ENCODE results near the gene DCN. TPM values are rescaled to one million over a fixed set of nuclear protein-coding genes. Genes with fewer than 3 reads are reported as not detected.

DCN gene
- total RNA-seq, 1 donor from 2014 or later: 1,553 TPM

- H3K27ac ChIP-seq: no peak overlapping the region
- intact Hi-C loops (cut with DNase I): no loop called here
Measured at GRCh38 chr12:91191513-91192111, 9.0 kb upstream of the DCN start.

GRCh38 chr12:91189516-91189915 is 6.9 kb upstream of the DCN start:
- intact Hi-C loops (cut with DNase I): no loop called here
- Histone ChIP-seq H3K9me3 (no peaks in the 10 kb centered on the region), H3K4me1 (peaks cover 22% of the 10 kb centered on the region), H3K27me3 (no peaks in the 10 kb centered on the region), H3K27ac (peak overlapping the region; percentile 47), H3K4me3 (no peak overlapping the region), H3K36me3 (no peaks in the 10 kb centered on the region)
- TF ChIP-seq CTCF (IDR thresholded peaks at IDR 0.05): no peak
- peak in 1 of 2 donors; percentile 11 for TF ChIP-seq POLR2AphosphoS5 (IDR thresholded peaks at IDR 0.05; ENCODE audit: insufficient read depth in 1 of 2, low read depth in 1 of 2)
- no peak for DNase-seq (ENCODE audit: extremely low spot score in 2 of 2)

More at GRCh38 chr12:91191513-91192111, 9.0 kb upstream of the DCN start:
- Histone ChIP-seq H3K9me3 (no peaks in the 10 kb centered on the region), H3K4me1 (peaks cover 7% of the 10 kb centered on the region), H3K27me3 (no peaks in the 10 kb centered on the region), H3K36me3 (no peaks in the 10 kb centered on the region), H3K4me3 (no peak overlapping the region)
- TF ChIP-seq POLR2AphosphoS5 (IDR thresholded peaks at IDR 0.05; ENCODE audit: insufficient read depth in 1 of 2, low read depth in 1 of 2) (no peak), POLR2A (IDR thresholded peaks at IDR 0.05) (no peak), CTCF (IDR thresholded peaks at IDR 0.05) (no peak)
- DNase-seq (ENCODE audit: extremely low spot score in 2 of 2): no peak

GRCh38 chr12:91188778-91189177 is 6.2 kb upstream of the DCN start:
- Histone ChIP-seq H3K4me3 (no peak overlapping the region), H3K36me3 (no peaks in the 10 kb centered on the region), H3K4me1 (peaks cover 22% of the 10 kb centered on the region), H3K27ac (no peak overlapping the region), H3K9me3 (no peaks in the 10 kb centered on the region), H3K27me3 (no peaks in the 10 kb centered on the region)
- intact Hi-C loops (cut with DNase I): no loop called here
- TF ChIP-seq POLR2A (IDR thresholded peaks at IDR 0.05): no peak
- TF ChIP-seq POLR2AphosphoS5 (IDR thresholded peaks at IDR 0.05; ENCODE audit: insufficient read depth in 1 of 2, low read depth in 1 of 2): no peak
- TF ChIP-seq CTCF (IDR thresholded peaks at IDR 0.05): no peak
- DNase-seq (ENCODE audit: extremely low spot score in 2 of 2): no peak

GRCh38 chr12:91186156-91186555 is 3.5 kb upstream of the DCN start:
- Histone ChIP-seq H3K27me3 (no peaks in the 10 kb centered on the region), H3K9me3 (no peaks in the 10 kb centered on the region), H3K27ac (peak overlapping the region; percentile 93), H3K36me3 (no peaks in the 10 kb centered on the region), H3K4me1 (peaks cover 22% of the 10 kb centered on the region), H3K4me3 (no peak overlapping the region)
- DNase-seq (ENCODE audit: extremely low spot score in 2 of 2): no peak
- TF ChIP-seq POLR2A (IDR thresholded peaks at IDR 0.05): no peak
- no peak for TF ChIP-seq CTCF (IDR thresholded peaks at IDR 0.05)
- no peak for TF ChIP-seq POLR2AphosphoS5 (IDR thresholded peaks at IDR 0.05; ENCODE audit: insufficient read depth in 1 of 2, low read depth in 1 of 2)
- intact Hi-C loops (cut with DNase I): no loop called here

- Histone ChIP-seq H3K4me1 (peaks cover 22% of the 10 kb centered on the region), H3K4me3 (no peak overlapping the region), H3K9me3 (no peaks in the 10 kb centered on the region), H3K27me3 (no peaks in the 10 kb centered on the region), H3K36me3 (no peaks in the 10 kb centered on the region), H3K27ac (peak overlapping the region; percentile 93)
- DNase-seq (ENCODE audit: extremely low spot score in 2 of 2): no peak
- TF ChIP-seq POLR2A (IDR thresholded peaks at IDR 0.05) (no peak), CTCF (IDR thresholded peaks at IDR 0.05) (no peak), POLR2AphosphoS5 (IDR thresholded peaks at IDR 0.05; ENCODE audit: insufficient read depth in 1 of 2, low read depth in 1 of 2) (no peak)
- intact Hi-C loops (cut with DNase I): no loop called here
Measured at GRCh38 chr12:91185421-91185820, 2.8 kb upstream of the DCN start.

Measured in vagina (tissue), 2 donors.